Activated CD4-positive, alpha-beta T cell treated with anti-CD3 and anti-CD28 coated beads for 48 hours (primary cell): ENCODE results near the gene DYNLT2.

Experiments
- DNase-seq: peaks from one replicate; pipeline ENCODE4 v3.0.0-alpha.2; 2020

Gene DYNLT2

GRCh38 chr6:169726963-169727362, 24.4 kb downstream of the DYNLT2 start:
- DNase-seq: no peak

GRCh38 chr6:169726049-169726400, 25.3 kb downstream of the DYNLT2 start:
- no peak for DNase-seq

GRCh38 chr6:169725125-169726048, 26.0 kb downstream of the DYNLT2 start:
- peak; percentile 49 for DNase-seq

GRCh38 chr6:169724494-169725124, 26.8 kb downstream of the DYNLT2 start, which contains the start of gene PHF10:
TSS of gene PHF10 (minus strand) at chr6:169724500. CDS start at chr6:169723931, 569 bp downstream.
- peak; percentile 68 for DNase-seq

GRCh38 chr6:169723991-169724493, 27.3 kb downstream of the DYNLT2 start:
- peak; percentile 40 for DNase-seq

- peak; percentile 72 for DNase-seq
Observed at GRCh38 chr6:169723200-169723909, 28.0 kb downstream of the DYNLT2 start.

- DNase-seq: peak; percentile 60
Observed at GRCh38 chr6:169722362-169723199, 28.8 kb downstream of the DYNLT2 start.

GRCh38 chr6:169720207-169720855, 31.0 kb downstream of the DYNLT2 start:
- no peak for DNase-seq

GRCh38 chr6:169719117-169719516, 32.3 kb downstream of the DYNLT2 start:
- no peak for DNase-seq

- DNase-seq: no peak
Observed at GRCh38 chr6:169714595-169714994, 36.8 kb downstream of the DYNLT2 start.

GRCh38 chr6:169714178-169714577, 37.2 kb downstream of the DYNLT2 start:
- DNase-seq: no peak

- DNase-seq: no peak
Observed at GRCh38 chr6:169710009-169710408, 41.4 kb downstream of the DYNLT2 start.

GRCh38 chr6:169709293-169709692, 42.1 kb downstream of the DYNLT2 start:
- DNase-seq: no peak

- DNase-seq: no peak
Observed at GRCh38 chr6:169707772-169708171, 43.6 kb downstream of the DYNLT2 start.

GRCh38 chr6:169702840-169703246, 48.5 kb downstream of the DYNLT2 start:
- peak; percentile 59 for DNase-seq

- peak; percentile 99 for DNase-seq
Observed at GRCh38 chr6:169701954-169702839, 49.2 kb downstream of the DYNLT2 start, which contains the start of the genes C6orf120 and WDR27. TSS of gene C6orf120 (plus strand) at chr6:169702126. CDS start at chr6:169702460, 334 bp downstream. TSS of gene WDR27 (minus strand) at chr6:169702029. CDS start at chr6:169689005, 13,024 bp downstream.

GRCh38 chr6:169701311-169701953, 49.9 kb downstream of the DYNLT2 start:
- no peak for DNase-seq

GRCh38 chr6:169700296-169700695, 51.1 kb downstream of the DYNLT2 start:
- no peak for DNase-seq

- DNase-seq: peak; percentile 38
Observed at GRCh38 chr6:169697115-169697514, 54.3 kb downstream of the DYNLT2 start.

GRCh38 chr6:169695131-169695530, 56.2 kb downstream of the DYNLT2 start:
- DNase-seq: no peak
